K562 treated with DMSO at 1 percent for 12 hours (cell line): ENCODE data around the gene C1QL2. TPM values are rescaled to one million over a fixed set of nuclear protein-coding genes. Genes with fewer than 3 reads are reported as not detected.

Experiments
- total RNA-seq: library from RNA; unstranded; fragments of 300-600 nt; gene quantifications from 2 replicates; pipeline ENCODE4 v1.2.3, GENCODE V29; 2022; ENCODE audit not compliant: insufficient read depth

C1QL2 gene
- not detected in 2 replicates for total RNA-seq

DNA sequence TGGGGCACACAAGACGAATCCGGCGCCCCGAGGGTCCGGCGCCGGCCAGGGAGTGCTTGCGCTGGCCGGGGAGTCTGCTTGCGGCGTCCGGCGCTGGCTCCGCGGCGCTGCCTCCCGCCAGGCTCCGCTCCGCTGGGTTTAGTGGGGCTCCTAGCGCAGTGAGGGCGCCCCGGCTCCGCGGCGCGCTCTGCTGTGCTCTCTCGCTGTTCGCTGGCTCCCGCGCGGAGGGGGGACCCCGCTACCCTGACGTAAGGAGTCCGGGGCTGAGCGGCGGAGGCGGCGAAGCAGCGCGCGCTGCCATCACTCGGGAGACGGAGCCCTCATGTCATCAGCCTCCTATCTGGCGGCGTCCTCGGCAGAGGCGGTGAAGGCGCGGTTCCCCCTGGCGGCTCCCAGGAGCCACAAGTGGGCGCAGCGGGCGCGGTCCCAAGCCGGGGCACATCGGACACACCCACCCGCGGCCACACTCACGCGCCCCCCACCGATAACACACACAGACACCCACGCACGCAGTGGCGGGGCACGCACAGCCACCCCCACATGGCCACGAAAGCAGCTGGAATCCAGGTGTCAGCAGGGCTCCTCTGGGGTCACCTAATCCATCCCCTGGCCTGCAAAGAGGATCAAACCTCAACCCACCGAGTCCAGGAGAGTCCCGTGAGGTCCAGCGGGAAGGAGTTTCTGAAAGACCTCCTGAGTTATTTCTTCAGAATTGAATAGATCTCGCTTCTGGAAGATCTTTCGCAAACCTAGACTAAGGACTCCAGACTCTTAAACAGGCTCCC, at the start of gene C1QL2:
C1QL2 (minus strand) TSS at position 189 of the 785 bp plus-strand sequence. CDS start 482 bp downstream, outside the sequence.

Other genes starting within 250 kb of the C1QL2 start
- not detected in 2 replicates for gene MARCO, start 216.6 kb downstream of the C1QL2 start, total RNA-seq
- 1.1 and 3.1 TPM in 2 replicates for gene STEAP3, start 65.1 kb upstream of the C1QL2 start, total RNA-seq
- 5.8 and 6.0 TPM in 2 replicates for gene C2orf76, start 208.1 kb upstream of the C1QL2 start, total RNA-seq
- 71.1 and 95.5 TPM in 2 replicates for gene DBI, start 208.2 kb upstream of the C1QL2 start, total RNA-seq